Vagina (tissue), 2 donors: Measurements from ENCODE around the gene APP.

ENCODE experiments used
- POLR2A ChIP-seq, 2 donors: fragments of 450-650 bp; IDR thresholded peaks; one replicate each; pipeline ENCODE4 v1.6.1; 2017; ENCODE audit warnings: antibody characterized with exemption in 2 of 2, mild to moderate bottlenecking in 2 of 2, moderate library complexity in 2 of 2
- TF ChIP-seq, protein P1 (sequence below), 3 experiments: fragments of 450-650 bp in 2 of 3; fragments of 200-600 bp in 1 of 3; sonication (generic) in 1 of 3; IDR thresholded peaks; one replicate each; pipeline ENCODE4 v1.5.1; 2017 to 2019; ENCODE audit warnings: antibody characterized with exemption in 3 of 3, mild to moderate bottlenecking in 2 of 3, moderate library complexity in 2 of 3

DNA sequence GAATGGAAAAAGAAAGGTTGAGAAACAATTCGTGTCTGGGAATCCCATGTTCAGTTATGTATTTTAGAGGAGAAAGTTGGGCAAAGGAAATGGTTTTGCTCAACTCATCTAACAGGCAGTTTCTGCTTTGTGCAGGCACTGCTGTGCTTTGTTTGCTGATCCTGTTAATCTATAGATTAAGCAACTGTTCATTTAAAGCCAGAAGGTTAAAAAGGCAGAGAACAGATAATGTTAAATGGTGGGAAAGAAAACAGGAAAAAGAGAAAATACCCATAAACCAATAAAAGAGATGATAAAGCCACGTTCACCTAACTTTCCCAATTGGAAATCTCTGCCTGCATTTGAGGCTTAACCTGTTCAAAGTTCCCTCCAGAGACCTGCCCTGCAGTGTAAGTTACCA lies 70.0 kb downstream of the APP start:
- no peak for TF ChIP-seq POLR2A (IDR thresholded peaks at IDR 0.05)
- TF ChIP-seq, protein P1, sequence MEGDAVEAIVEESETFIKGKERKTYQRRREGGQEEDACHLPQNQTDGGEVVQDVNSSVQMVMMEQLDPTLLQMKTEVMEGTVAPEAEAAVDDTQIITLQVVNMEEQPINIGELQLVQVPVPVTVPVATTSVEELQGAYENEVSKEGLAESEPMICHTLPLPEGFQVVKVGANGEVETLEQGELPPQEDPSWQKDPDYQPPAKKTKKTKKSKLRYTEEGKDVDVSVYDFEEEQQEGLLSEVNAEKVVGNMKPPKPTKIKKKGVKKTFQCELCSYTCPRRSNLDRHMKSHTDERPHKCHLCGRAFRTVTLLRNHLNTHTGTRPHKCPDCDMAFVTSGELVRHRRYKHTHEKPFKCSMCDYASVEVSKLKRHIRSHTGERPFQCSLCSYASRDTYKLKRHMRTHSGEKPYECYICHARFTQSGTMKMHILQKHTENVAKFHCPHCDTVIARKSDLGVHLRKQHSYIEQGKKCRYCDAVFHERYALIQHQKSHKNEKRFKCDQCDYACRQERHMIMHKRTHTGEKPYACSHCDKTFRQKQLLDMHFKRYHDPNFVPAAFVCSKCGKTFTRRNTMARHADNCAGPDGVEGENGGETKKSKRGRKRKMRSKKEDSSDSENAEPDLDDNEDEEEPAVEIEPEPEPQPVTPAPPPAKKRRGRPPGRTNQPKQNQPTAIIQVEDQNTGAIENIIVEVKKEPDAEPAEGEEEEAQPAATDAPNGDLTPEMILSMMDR (IDR thresholded peaks at IDR 0.05) = no peak
